ENCODE data around the gene UGT2B17.

DNA sequence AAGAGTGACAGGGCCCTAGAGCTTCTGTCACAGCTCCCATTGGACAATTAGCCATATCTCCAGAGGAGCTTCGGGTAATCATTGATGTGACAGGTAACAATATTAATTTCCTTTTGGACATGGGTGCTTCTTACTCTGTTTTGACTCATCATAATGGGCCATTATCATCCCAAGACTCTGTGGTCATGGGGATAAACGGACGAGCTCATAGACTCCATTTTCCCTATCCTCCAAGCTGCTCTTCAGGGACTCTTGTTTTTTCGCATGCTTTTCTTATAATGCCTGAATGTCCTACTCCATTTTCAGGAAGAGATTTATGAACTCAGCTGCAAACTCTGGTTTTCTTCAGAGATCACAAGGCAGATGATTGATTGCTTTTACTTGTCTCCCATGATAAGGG, 17.0 kb upstream of the UGT2B17 start:
- TF ChIP-seq, protein P1, sequence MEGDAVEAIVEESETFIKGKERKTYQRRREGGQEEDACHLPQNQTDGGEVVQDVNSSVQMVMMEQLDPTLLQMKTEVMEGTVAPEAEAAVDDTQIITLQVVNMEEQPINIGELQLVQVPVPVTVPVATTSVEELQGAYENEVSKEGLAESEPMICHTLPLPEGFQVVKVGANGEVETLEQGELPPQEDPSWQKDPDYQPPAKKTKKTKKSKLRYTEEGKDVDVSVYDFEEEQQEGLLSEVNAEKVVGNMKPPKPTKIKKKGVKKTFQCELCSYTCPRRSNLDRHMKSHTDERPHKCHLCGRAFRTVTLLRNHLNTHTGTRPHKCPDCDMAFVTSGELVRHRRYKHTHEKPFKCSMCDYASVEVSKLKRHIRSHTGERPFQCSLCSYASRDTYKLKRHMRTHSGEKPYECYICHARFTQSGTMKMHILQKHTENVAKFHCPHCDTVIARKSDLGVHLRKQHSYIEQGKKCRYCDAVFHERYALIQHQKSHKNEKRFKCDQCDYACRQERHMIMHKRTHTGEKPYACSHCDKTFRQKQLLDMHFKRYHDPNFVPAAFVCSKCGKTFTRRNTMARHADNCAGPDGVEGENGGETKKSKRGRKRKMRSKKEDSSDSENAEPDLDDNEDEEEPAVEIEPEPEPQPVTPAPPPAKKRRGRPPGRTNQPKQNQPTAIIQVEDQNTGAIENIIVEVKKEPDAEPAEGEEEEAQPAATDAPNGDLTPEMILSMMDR (IDR thresholded peaks at IDR 0.05; ENCODE audit: insufficient read depth, low read length, poor library complexity, severe bottlenecking): no peak
- no peak for TF ChIP-seq EZH2phosphoT487 (conservative IDR thresholded peaks at IDR 0.05; ENCODE audit: low read length)

Measured in SU-DHL-6 (cell line).